ENCODE measurements around the gene COLQ.

The COLQ gene

GRCh38 chr3:15520185-15520584, 1.3 kb downstream of the COLQ start:
- no peak for DNase-seq (ENCODE audit: low read depth)

- no peak for DNase-seq (ENCODE audit: low read depth)
Measured at GRCh38 chr3:15519096-15519495, 2.4 kb downstream of the COLQ start.

DNA sequence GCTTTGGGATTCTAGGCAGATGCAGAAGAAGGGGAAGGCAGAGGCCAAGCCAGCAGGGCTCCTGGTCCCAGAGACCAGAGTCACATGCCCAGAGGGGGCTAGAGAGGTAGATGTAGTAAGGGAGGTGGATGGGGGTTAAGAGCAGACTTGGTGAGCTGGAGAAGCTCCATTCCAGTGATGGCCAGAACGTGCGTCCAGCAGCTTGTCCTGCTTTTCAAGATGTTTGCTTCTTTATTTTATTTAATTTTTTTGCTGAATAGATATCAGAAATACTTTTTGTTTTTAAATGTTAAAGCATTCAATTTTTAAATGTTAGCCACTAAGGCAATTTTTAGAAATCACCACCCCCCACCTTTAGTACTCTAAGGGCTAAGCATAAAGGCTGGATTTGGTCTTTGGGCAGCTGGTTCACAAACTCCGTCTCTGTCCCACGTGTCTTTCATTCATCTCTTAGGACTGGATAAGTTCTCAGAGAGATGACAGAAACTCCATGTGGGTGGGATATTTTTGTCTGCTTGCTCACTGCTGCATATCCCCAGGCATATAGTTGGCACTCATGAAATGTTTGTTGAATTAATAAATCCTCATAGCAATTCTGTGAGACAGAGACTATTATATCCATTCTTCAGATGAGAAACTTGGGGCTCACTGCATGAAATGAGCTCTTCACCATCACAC, 6.7 kb downstream of the COLQ start:
- no peak for DNase-seq (ENCODE audit: low read depth)

DNA sequence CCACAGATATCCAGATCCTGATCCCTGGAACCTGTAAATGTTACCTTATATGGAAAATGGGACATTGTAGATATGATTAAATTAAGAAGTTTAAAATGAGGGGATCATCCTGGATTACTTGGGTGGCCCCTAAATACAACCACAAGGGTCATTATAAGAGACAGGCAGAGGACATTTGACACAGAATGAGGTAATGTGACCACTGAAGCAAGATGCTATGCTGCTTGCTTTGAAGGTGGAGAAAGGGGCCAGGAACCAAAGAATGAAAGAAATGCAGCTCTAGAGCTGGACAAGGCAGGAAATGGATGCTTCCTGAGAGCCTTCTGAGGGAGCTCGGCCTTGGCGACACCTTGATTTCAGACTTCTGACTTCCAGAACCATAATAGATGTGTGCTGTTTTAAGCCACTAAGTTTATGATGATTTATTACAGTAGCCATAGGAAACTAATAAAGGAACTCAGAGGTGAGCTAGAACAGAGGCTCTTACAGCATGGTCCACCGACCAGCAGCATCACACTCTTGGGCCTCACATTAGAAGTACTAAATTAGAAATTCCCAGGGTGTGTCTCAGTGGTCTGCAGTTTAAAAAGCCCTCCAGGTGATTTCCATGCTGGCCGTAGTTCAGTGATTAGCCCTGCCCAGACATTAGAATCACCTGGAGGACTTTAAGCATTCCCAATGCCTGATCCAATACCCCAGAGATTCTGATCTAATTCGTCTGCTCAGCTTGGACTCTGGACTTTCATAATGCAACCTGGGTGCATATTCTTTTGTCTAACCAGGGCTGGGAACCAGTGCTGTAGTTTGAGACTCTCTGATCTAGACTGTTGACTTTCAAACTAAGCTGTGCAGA, 7.5 kb downstream of the COLQ start:
- DNase-seq (ENCODE audit: low read depth), result no peak

DNA sequence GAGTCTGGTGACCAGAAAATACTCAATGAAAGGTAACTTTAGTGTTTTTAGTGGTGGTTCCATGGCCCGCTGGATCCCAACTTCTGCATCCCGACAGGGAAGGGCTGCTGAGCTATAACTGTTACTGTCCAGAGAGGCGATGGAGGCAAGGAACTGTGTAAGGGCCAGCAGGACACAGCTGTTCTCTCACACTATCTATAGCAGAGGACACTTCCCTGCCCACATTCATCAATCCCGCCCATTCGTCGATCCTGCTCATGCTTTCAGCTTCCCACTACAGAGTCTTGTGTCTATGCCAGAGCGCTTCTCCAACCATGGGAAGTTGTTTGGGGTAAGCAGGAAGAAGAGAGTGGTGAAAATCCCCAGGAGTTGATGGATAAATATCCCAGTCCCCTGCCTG, 8.4 kb downstream of the COLQ start:
- no peak for DNase-seq (ENCODE audit: low read depth)

- no peak for DNase-seq (ENCODE audit: low read depth)
Measured at GRCh38 chr3:15512166-15512565, 9.3 kb downstream of the COLQ start.

DNA sequence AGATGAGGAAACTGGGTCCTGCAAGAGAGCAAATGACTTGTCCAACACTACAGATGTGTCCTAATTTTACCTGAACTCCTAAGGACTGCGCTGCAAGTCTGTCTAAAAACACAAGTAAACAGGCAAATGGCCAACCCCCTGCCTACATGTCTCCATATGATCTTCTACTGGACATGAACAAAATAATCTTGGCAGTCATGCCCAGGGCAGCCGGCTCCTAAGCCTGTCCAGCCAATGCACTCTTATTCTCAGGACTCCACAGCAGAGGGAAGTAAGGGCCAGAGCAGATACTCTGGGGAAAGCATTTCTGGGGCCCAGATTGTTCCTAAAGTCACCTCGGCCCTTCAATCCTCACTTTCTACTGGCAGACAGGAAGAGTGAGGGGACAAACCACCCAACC, 10.3 kb downstream of the COLQ start:
- no peak for DNase-seq (ENCODE audit: low read depth)

GRCh38 chr3:15510493-15510892, 11.0 kb downstream of the COLQ start:
- DNase-seq (ENCODE audit: low read depth), result no peak

DNA sequence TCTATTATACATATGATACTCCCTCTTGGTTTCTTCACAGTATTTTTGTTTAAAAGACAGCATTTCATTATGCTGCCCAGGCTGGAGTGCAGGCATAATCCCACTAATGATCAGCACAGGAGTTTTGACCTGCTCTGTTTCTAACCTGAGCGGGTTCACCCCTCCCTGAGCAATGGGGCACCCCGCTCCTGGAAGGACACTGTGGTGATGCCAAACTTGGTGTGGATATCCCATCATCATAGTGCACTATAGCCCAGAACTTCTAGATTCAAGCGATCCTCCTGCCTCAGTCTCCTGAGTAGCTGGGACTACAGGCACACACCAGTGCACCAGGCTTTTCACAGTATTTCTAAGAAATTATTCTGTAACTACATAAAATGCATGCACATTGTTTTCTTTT, 14.9 kb downstream of the COLQ start:
- DNase-seq (ENCODE audit: low read depth), result no peak

DNA sequence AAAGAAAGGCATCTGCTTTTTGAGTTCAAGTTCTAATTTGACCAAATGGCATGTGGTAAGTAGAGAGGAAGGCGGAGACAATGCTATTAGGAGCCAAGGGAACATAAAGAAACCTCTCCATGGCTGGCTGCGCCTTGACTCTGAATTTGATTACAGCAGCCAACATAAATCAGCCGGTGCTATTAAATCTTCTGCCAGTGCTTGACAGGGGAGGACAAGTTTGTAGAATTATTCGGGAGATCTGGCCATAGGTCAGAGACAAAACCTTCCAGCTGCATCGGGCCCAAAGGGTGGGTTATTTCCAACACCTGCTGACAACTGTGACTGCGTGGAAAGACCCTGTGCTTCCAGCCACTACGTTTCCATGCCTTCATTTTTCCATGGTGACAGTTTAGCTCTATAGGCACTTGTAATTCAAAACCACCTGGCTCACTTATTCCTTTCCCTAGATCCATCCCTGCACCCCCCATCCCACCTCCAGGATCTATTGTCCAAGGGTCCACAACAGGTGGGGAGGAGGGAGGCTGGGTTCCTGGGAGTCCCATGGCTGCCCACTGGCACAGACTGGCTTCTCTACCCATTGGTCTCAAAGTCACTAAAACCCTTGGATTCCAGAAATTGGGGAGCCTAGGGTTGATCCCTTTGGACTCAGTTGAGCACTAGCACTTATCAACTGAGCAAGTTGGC, 15.9 kb downstream of the COLQ start:
- DNase-seq (ENCODE audit: low read depth), result no peak

- DNase-seq (ENCODE audit: low read depth), result no peak
Measured at GRCh38 chr3:15502616-15503015, 18.9 kb downstream of the COLQ start.

DNA sequence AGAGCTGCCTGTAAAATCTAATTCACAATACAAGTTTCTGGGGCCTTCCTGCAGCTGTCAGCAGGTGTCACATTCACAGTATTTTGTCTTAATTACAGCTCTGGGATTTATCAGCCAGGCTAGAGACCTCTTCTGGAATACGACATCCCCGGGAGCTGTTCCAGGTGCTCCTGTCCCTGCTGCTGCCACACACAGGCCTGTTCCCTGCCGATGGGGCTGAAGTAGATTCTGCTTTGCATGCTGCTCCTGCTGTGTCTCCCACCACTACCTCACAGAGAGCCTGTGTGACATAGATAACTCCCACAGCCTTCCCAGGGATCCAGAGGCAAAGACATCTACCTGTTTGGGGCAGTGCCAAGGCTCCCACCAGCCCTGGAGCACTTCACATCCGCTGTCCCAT, 20.4 kb downstream of the COLQ start:
- DNase-seq (ENCODE audit: low read depth), result no peak

- DNase-seq (ENCODE audit: low read depth), result no peak
Measured at GRCh38 chr3:15500107-15500724, 21.3 kb downstream of the COLQ start.

DNA sequence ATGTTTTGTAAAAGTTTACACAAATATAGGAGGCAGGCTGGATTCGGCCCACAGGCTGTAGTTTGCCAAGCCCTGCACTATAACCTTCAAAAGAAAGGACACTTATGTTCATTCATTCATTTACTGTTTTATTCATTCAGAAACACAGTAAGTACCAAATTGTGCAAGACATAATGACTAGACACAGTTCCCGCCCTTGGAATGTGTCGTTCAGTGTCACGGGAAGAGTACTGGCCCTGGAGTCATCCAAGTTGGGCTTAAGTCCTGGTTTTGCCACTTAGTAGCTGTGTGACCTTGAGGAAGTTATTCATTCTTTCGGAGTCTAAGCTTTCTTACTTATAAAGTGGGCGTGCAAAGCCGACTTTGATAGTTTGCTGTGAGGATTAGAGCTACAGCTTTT, 22.0 kb downstream of the COLQ start:
- no peak for DNase-seq (ENCODE audit: low read depth)

- no peak for DNase-seq (ENCODE audit: low read depth)
Measured at GRCh38 chr3:15498431-15499214, 22.9 kb downstream of the COLQ start.

GRCh38 chr3:15497964-15498363, 23.5 kb downstream of the COLQ start:
- no peak for DNase-seq (ENCODE audit: low read depth)

DNA sequence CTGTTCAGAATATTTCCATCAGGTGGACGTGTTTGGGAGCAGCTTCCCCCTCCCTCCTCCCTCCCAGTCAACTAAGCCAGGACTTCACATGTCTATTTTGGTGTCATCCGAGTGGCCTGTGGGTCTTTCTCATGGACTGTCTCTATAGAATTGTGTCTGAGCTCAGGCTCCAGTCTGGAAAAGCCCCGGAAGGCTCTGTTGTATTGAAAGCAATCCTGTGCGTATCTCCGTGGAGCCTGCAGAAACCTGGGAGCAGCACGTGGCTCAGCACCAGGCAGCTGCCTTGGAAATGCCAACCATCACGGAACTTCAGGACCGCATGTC, 25.2 kb downstream of the COLQ start:
- DNase-seq (ENCODE audit: low read depth), result no peak

GRCh38 chr3:15495461-15496340, 25.8 kb downstream of the COLQ start:
- no peak for DNase-seq (ENCODE audit: low read depth)

GRCh38 chr3:15493436-15493835, 28.1 kb downstream of the COLQ start:
- no peak for DNase-seq (ENCODE audit: low read depth)

DNA sequence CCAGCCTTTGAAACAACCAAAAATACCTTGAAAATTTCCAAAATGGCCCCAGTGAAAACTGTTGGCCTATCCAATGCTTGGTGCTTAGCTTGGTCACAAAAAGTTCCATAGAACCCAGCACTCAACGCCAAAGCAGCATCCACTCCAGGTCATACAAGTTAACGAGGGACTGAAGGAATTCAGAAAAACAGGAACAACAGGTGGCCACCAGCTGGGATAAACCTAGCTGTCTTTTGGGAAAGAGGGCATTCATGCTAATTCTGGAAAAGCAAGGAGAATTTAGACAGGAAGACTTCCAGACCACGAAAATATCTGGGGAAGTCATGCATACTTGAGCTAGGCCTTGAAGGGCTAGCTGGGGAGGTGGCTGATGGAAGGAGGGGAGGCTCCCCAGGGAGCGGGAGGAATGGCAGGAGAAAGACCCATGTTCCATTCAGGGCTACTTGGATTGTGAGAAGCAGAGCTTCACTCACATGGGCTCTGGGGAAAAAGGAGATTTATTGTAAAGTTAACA, 28.6 kb downstream of the COLQ start:
- DNase-seq (ENCODE audit: low read depth), result no peak

DNA sequence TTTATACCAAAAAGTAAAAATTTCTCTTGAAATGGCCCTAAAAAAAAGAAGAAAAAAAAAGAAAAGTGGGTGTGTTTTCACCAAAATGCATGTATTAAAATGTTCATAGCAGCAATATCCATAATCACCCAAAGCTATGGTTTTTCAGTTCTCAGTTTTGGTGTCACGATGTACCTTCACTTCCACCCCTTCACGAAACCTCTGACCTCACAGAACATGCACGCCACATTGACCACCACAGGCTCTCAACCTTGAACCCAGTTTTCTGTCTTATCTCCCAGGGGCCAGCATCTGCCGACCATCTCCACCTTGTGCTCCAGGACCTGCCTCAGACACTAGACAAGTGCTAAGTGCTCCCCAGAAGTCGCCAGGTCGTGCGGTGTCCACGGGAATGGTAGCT, 30.4 kb downstream of the COLQ start:
- DNase-seq (ENCODE audit: low read depth), result no peak
